GM21515 (cell line): Measurements from ENCODE around the gene PCDHA4.
"Not testable (repeated sequence)": the region's sequence is repeated elsewhere in the genome, so short reads cannot be mapped to it uniquely, and the experiment has no call there.

Experiments
- ATAC-seq: cut with Tn5 transposase; IDR thresholded peaks from one replicate; pipeline ENCODE4 v1.9.1; 2021; ENCODE audit not compliant: unreplicated experiment

PCDHA4 gene

DNA sequence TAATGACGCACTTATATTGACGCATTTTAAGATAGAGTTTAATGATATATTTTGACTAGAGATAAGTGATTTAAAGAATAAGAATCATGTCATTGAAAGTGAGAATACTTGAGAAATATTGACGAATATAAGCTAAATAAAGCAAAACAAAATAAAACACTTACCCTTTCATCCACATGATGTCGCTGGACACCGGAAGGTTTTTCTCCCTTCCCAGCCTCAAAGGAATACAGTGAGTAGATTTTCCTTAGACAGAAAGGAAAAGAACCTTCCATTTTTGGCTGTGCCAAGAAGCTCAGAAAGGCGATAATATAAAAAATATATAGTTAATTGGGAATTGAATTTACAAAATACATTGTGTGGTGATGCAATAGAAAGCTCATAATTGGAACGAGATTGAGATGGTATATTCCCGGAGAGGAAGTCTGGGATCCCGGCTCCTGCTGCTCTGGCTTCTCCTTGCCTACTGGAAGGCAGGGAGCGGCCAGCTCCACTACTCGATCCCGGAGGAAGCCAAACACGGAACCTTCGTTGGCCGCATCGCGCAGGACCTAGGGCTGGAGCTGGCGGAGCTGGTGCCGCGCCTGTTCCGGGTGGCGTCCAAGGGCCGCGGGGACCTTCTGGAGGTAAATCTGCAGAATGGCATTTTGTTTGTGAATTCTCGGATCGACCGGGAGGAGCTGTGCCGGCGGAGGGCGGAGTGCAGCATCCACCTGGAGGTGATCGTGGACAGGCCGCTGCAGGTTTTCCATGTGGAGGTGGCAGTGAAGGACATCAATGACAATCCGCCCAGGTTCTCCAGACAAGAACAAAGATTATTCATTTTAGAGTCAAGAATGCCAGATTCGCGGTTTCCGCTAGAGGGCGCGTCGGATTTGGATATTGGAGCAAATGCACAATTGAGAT is 14.8 kb downstream of the PCDHA4 start, which contains the start of gene PCDHA5:
PCDHA5 (plus strand) TSS at position 239 of the 906 bp plus-strand sequence.
- ATAC-seq: no peak

GRCh38 chr5:140822281-140822629 is 15.4 kb downstream of the PCDHA4 start:
- no peak for ATAC-seq

GRCh38 chr5:140822969-140823368 is 16.1 kb downstream of the PCDHA4 start:
- ATAC-seq: not testable (repeated sequence)

DNA sequence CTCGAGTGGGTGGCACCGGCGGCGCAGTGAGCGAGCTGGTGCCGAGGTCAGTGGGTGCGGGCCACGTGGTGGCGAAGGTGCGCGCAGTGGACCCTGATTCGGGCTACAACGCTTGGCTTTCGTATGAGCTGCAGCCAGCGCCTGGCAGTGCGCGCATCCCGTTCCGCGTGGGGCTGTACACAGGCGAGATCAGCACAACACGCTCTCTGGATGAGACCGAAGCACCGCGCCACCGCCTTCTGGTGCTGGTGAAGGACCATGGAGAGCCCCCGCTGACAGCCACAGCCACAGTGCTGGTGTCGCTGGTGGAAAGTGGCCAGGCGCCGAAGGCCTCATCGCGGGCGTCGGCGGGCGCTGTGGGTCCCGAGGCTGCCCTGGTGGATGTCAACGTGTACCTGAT is 16.6 kb downstream of the PCDHA4 start:
- no peak for ATAC-seq

GRCh38 chr5:140827704-140828361 is 21.0 kb downstream of the PCDHA4 start, which contains the start of gene PCDHA6:
TSS of gene PCDHA6 (plus strand) at chr5:140827960. CDS start at chr5:140828092, 132 bp downstream.
- no peak for ATAC-seq

DNA sequence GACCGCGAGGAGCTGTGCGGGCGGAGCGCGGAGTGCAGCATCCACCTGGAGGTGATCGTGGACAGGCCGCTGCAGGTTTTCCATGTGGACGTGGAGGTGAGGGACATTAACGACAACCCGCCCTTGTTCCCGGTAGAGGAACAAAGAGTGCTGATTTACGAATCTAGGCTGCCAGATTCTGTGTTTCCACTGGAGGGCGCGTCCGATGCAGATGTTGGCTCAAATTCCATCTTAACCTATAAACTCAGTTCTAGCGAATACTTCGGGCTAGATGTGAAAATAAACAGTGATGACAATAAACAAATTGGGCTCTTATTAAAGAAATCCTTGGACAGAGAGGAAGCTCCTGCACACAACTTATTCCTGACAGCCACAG is 21.5 kb downstream of the PCDHA4 start:
- no peak for ATAC-seq

DNA sequence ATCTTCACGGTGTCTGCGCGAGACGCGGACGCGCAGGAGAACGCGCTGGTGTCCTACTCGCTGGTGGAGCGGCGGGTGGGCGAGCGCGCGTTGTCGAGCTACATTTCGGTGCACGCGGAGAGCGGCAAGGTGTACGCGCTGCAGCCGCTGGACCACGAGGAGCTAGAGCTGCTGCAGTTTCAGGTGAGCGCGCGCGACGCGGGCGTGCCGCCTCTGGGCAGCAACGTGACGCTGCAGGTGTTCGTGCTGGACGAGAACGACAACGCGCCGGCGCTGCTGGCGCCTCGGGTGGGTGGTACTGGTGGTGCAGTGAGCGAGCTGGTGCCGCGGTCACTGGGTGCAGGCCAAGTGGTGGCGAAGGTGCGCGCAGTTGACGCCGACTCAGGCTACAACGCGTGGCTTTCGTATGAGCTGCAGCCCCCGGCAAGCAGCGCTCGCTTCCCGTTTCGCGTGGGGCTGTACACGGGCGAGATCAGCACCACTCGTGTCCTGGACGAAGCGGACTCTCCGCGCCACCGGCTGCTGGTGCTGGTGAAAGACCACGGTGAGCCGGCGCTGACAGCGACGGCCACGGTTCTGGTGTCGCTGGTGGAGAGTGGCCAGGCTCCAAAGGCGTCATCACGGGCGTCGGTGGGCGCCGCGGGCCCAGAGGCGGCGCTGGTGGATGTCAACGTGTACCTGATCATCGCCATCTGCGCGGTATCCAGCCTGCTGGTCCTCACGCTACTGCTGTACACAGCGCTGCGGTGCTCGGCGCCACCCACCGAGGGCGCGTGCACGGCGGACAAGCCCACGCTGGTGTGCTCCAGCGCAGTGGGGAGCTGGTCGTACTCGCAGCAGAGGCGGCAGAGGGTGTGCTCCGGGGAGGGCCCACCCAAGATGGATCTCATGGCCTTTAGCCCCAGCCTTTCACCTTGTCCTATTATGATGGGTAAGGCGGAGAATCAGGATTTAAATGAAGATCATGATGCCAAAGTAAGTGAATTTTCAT is 22.9 kb downstream of the PCDHA4 start:
- not testable (repeated sequence) for ATAC-seq

DNA sequence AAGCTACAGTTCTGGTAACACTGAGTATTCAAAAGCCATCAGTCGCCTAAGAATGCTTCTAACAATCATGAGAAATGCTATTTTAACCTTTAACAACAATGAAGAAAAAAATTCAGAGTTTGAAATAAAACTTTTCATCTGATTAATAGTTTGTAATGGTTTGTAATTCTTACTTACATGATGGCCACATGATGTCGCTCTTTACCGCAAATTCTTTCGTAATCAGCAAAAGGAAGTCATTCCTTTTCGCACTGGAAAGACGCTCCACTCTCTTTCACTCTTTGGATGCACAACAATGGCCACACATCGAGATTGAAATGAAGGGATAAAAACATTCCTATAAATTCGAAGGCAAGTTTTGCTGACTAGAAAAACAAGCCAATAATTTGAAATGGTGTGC is 27.1 kb downstream of the PCDHA4 start, which contains the start of gene PCDHA7:
PCDHA7 (plus strand) TSS at position 277 of the 400 bp plus-strand sequence; CDS start at position 392, 115 bp downstream.
- no peak for ATAC-seq

GRCh38 chr5:140834439-140835008 is 27.7 kb downstream of the PCDHA4 start:
- ATAC-seq: not testable (repeated sequence)

DNA sequence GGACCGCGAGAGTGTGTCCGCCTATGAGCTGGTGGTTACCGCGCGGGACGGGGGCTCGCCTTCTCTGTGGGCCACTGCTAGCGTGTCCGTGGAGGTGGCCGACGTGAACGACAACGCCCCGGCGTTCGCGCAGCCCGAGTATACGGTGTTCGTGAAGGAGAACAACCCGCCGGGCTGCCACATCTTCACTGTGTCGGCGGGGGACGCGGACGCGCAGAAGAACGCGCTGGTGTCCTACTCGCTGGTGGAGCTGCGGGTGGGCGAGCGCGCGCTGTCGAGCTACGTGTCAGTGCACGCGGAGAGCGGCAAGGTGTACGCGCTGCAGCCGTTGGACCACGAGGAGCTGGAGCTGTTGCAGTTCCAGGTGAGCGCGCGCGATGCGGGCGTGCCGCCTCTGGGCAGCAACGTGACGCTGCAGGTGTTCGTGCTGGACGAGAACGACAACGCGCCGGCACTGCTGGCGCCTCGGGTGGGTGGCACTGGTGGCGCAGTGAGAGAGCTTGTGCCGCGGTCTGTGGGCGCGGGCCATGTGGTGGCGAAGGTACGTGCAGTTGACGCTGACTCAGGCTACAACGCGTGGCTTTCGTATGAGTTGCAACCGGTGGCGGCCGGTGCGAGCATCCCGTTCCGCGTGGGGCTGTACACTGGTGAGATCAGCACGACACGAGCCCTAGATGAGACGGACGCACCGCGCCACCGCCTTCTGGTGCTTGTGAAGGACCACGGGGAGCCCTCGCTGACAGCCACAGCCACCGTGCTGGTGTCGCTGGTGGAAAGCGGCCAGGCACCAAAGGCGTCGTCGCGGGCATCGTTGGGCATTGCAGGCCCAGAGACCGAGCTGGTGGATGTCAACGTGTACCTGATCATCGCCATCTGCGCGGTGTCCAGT is 29.0 kb downstream of the PCDHA4 start:
- ATAC-seq: no peak

- no peak for ATAC-seq
These were observed 34.4 kb downstream of the PCDHA4 start, which contains the start of gene PCDHA8 for GRCh38 chr5:140840978-140841962. TSS of gene PCDHA8 (plus strand) at chr5:140841187. CDS start at chr5:140841322, 135 bp downstream.

- no peak for ATAC-seq
These were observed 36.2 kb downstream of the PCDHA4 start for GRCh38 chr5:140842798-140843733.

DNA sequence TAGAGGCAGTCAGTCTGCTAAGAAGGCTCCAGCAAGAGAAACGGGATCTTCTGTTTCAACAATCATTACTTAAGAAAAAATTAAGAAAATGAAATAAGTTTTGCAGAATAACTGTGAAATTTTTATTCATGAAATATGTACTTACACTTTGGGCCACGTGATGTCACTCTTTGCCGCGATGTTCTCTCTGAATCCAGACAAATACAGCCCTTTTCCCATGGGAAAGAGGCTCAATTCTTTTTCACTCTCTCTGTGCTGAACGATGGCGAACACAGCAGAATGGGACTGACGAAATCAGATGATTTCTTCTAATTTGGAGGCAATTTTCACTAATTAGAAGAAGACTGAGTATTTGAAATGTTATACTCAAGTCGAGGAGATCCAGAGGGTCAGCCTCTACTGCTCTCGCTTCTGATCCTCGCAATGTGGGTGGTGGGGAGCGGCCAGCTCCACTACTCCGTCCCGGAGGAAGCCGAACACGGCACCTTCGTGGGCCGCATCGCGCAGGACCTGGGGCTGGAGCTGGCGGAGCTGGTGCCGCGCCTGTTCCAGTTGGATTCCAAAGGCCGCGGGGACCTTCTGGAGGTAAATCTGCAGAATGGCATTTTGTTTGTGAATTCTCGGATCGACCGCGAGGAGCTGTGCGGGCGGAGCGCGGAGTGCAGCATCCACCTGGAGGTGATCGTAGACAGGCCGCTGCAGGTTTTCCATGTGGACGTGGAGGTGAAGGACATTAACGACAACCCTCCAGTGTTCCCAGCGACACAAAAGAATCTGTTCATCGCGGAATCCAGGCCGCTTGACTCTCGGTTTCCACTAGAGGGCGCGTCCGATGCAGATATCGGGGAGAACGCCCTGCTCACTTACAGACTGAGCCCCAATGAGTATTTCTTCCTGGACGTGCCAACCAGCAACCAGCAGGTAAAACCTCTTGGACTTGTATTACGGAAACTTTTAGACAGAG is 41.6 kb downstream of the PCDHA4 start, which contains the start of gene PCDHA9:
PCDHA9 (plus strand) TSS at position 244 of the 964 bp plus-strand sequence; CDS start at position 358, 114 bp downstream.
- ATAC-seq: not testable (repeated sequence)

- not testable (repeated sequence) for ATAC-seq
These were observed 43.2 kb downstream of the PCDHA4 start for GRCh38 chr5:140849831-140850634.
